ENCODE results near the gene FOXJ3.

- no peak for TF ChIP-seq MAX (IDR thresholded peaks at IDR 0.05)
- TF ChIP-seq CTCF (IDR thresholded peaks at IDR 0.05 in 2 of 3, conservative IDR thresholded peaks at IDR 0.05 in 1 of 3; ENCODE audit: borderline replicate concordance in 1 of 3, insufficient read depth in 1 of 3, low read depth in 2 of 3, low read length in 2 of 3) = no peak
- no peak for TF ChIP-seq POLR2A (IDR thresholded peaks at IDR 0.05; ENCODE audit: borderline replicate concordance, extremely low read depth, insufficient read depth, insufficient read length)
- no peak for TF ChIP-seq YY1 (IDR thresholded peaks at IDR 0.05; ENCODE audit: extremely low read depth, insufficient replicate concordance, low read depth, low read length)
- no peak for TF ChIP-seq TCF7L2 (IDR thresholded peaks at IDR 0.05; ENCODE audit: borderline replicate concordance, extremely low read depth, insufficient read depth, insufficient read length)
- TF ChIP-seq POLR2AphosphoS5 (IDR thresholded peaks at IDR 0.05; ENCODE audit: low read depth, low read length) = no peak
- no peak for TF ChIP-seq EZH2 (IDR thresholded peaks at IDR 0.05)
- no peak for TF ChIP-seq SIN3A (IDR thresholded peaks at IDR 0.05; ENCODE audit: low read depth)
- no peak for TF ChIP-seq ZFX (IDR thresholded peaks at IDR 0.05)
- TF ChIP-seq ATF3 (IDR thresholded peaks at IDR 0.05) = no peak
- no peak for TF ChIP-seq ZNF274 (IDR thresholded peaks at IDR 0.05; ENCODE audit: low read depth, low read length)
Observed at GRCh38 chr1:42306977-42307376, 28.1 kb downstream of the FOXJ3 start.
